NCI-H2196 treated with DMSO at 0.1 percent for 48 hours (cell line): Measurements from ENCODE around the gene ZNF716.
"Not testable (repeated sequence)": the region's sequence is repeated elsewhere in the genome, so short reads cannot be mapped to it uniquely, and the experiment has no call there.

Experiments
- DNase-seq: peaks from one replicate; lab custom pipeline; 2025; ENCODE audit not compliant: unreplicated experiment; lab: John Stamatoyannopoulos, UW

The ZNF716 gene

GRCh38 chr7:57449904-57450303, at the start of gene ZNF716:
ZNF716 (plus strand) TSS chr7:57450177; CDS start chr7:57450289, 112 bp downstream.
- no peak for DNase-seq

GRCh38 chr7:57400531-57401155, 49.3 kb upstream of the ZNF716 start:
- no peak for DNase-seq

GRCh38 chr7:57403051-57403450, 46.9 kb upstream of the ZNF716 start:
- DNase-seq, result not testable (repeated sequence)

GRCh38 chr7:57403601-57404342, 46.2 kb upstream of the ZNF716 start:
- DNase-seq, result no peak

- no peak for DNase-seq
These were observed 45.5 kb upstream of the ZNF716 start for GRCh38 chr7:57404343-57404966.

GRCh38 chr7:57404967-57405421, 45.0 kb upstream of the ZNF716 start:
- DNase-seq, result no peak

GRCh38 chr7:57407125-57407524, 42.9 kb upstream of the ZNF716 start:
- DNase-seq, result no peak

GRCh38 chr7:57412168-57412567, 37.8 kb upstream of the ZNF716 start:
- DNase-seq, result no peak

GRCh38 chr7:57412618-57413017, 37.4 kb upstream of the ZNF716 start:
- no peak for DNase-seq

- no peak for DNase-seq
These were observed 36.2 kb upstream of the ZNF716 start for GRCh38 chr7:57413529-57414398.

GRCh38 chr7:57414415-57414814, 35.6 kb upstream of the ZNF716 start:
- no peak for DNase-seq

- no peak for DNase-seq
These were observed 35.1 kb upstream of the ZNF716 start for GRCh38 chr7:57414852-57415251.

GRCh38 chr7:57415326-57415725, 34.7 kb upstream of the ZNF716 start:
- DNase-seq, result no peak

- no peak for DNase-seq
These were observed 34.2 kb upstream of the ZNF716 start for GRCh38 chr7:57415730-57416129.

- no peak for DNase-seq
These were observed 33.2 kb upstream of the ZNF716 start for GRCh38 chr7:57416601-57417358.

GRCh38 chr7:57417736-57418135, 32.2 kb upstream of the ZNF716 start:
- DNase-seq, result no peak

GRCh38 chr7:57423768-57424167, 26.2 kb upstream of the ZNF716 start:
- no peak for DNase-seq

- no peak for DNase-seq
These were observed 25.3 kb upstream of the ZNF716 start for GRCh38 chr7:57424515-57425238.

GRCh38 chr7:57425239-57425944, 24.6 kb upstream of the ZNF716 start:
- no peak for DNase-seq
